GM23338 (cell line): ENCODE data around the gene MAPKAPK2. TPM values are rescaled to one million over a fixed set of nuclear protein-coding genes. Genes with fewer than 3 reads are reported as not detected.

ENCODE experiments used
- ATAC-seq: fragments of 200-7000 bp; cut with Tn5 transposase; 3 replicates; pipeline ENCODE4 v1.9.1; 2020
- DNase-seq: peaks from one replicate; pipeline ENCODE4 v3.0.0-alpha.2; 2015; ENCODE audit warnings: low spot score
- H2AFZ ChIP-seq: fragments of 200-600 bp; sonication (generic); 2 replicates; pipeline ENCODE4 v1.8.0; 2016; ENCODE audit warnings: antibody characterized with exemption, mild to moderate bottlenecking, moderate library complexity
- H3F3A ChIP-seq: fragments of 200-600 bp; sonication (generic); replicated peaks from 2 replicates; pipeline ENCODE4 v1.8.0; 2017; ENCODE audit warnings: antibody characterized with exemption, mixed run types, low read depth
- H3K27ac ChIP-seq: fragments of 200-600 bp; sonication (generic); 2 replicates; pipeline ENCODE4 v1.6.1; 2016; ENCODE audit warnings: low read depth
- H3K27me3 ChIP-seq: fragments of 200-600 bp; sonication (generic); 2 replicates; pipeline ENCODE4 v1.8.0; 2016; ENCODE audit warnings: mild to moderate bottlenecking, mixed run types, moderate library complexity; ENCODE audit not compliant: insufficient read depth
- H3K36me3 ChIP-seq: fragments of 200-600 bp; sonication (generic); 2 replicates; pipeline ENCODE4 v1.8.0; 2016; ENCODE audit warnings: mild to moderate bottlenecking; ENCODE audit not compliant: insufficient read depth
- H3K4me1 ChIP-seq: fragments of 200-600 bp; sonication (generic); 2 replicates; pipeline ENCODE4 v1.8.0; 2016; ENCODE audit warnings: mild to moderate bottlenecking, moderate library complexity; ENCODE audit not compliant: insufficient read depth
- H3K4me2 ChIP-seq: fragments of 200-600 bp; sonication (generic); 2 replicates; pipeline ENCODE4 v1.7.1; 2017; ENCODE audit warnings: mixed run types
- H3K4me3 ChIP-seq: fragments of 200-600 bp; sonication (generic); 2 replicates; pipeline ENCODE4 v1.6.1; 2016; ENCODE audit warnings: mixed run types
- H3K79me2 ChIP-seq: fragments of 200-600 bp; sonication (generic); replicated peaks from 2 replicates; pipeline ENCODE4 v1.8.0; 2017; ENCODE audit warnings: mild to moderate bottlenecking; ENCODE audit not compliant: insufficient read depth
- H3K9me2 ChIP-seq: fragments of 200-600 bp; sonication (generic); 2 replicates; pipeline ENCODE4 v1.8.0; 2017; ENCODE audit not compliant: insufficient read depth
- H4K20me1 ChIP-seq: fragments of 200-600 bp; sonication (generic); replicated peaks from 2 replicates; pipeline ENCODE4 v1.8.0; 2017; ENCODE audit warnings: mild to moderate bottlenecking; ENCODE audit not compliant: insufficient read depth
- H3K27ac Mint-ChIP-seq: 2 replicates; pipeline ENCODE4 v1.8.0; 2020; ENCODE audit warnings: inconsistent platforms, mild to moderate bottlenecking, moderate library complexity, mixed read lengths
- H3K27me3 Mint-ChIP-seq: 3 replicates; pipeline ENCODE4 v1.8.0; 2022; ENCODE audit warnings: low read depth, mild to moderate bottlenecking, moderate library complexity, mixed read lengths, inconsistent platforms; ENCODE audit not compliant: insufficient read depth, poor library complexity
- H3K36me3 Mint-ChIP-seq: 3 replicates; pipeline ENCODE4 v1.8.0; 2021; ENCODE audit warnings: low read depth, mild to moderate bottlenecking, inconsistent platforms, moderate library complexity, mixed read lengths
- H3K4me1 Mint-ChIP-seq: 3 replicates; pipeline ENCODE4 v1.8.0; 2020; ENCODE audit warnings: mild to moderate bottlenecking, inconsistent platforms, mixed read lengths
- H3K4me3 Mint-ChIP-seq: 3 replicates; pipeline ENCODE4 v1.8.0; 2021; ENCODE audit warnings: moderate library complexity, mild to moderate bottlenecking, inconsistent platforms, mixed read lengths
- H3K9me3 Mint-ChIP-seq: 3 replicates; pipeline ENCODE4 v1.8.0; 2020; ENCODE audit warnings: moderate library complexity, mild to moderate bottlenecking, inconsistent platforms, mixed read lengths
- ETS1 ChIP-seq: IDR thresholded peaks from 2 replicates; pipeline ENCODE4 v1.6.1; 2016; ENCODE audit warnings: antibody characterized with exemption
- EZH2phosphoT487 ChIP-seq: fragments of 200-600 bp; sonication (generic); IDR thresholded peaks from one replicate; pipeline ENCODE4 v1.8.1; 2018; ENCODE audit warnings: antibody characterized with exemption; ENCODE audit not compliant: unreplicated experiment
- NANOG ChIP-seq: IDR thresholded peaks from 2 replicates; pipeline ENCODE4 v1.6.1; 2016; ENCODE audit warnings: antibody characterized with exemption, borderline replicate concordance
- POLR2AphosphoS5 ChIP-seq: IDR thresholded peaks from 2 replicates; pipeline ENCODE4 v1.6.1; 2016; ENCODE audit warnings: antibody characterized with exemption, low read depth
- STAT1 ChIP-seq: IDR thresholded peaks from one replicate; pipeline ENCODE4 v1.6.1; 2016; ENCODE audit warnings: antibody characterized with exemption; ENCODE audit not compliant: unreplicated experiment
- ZNF114 ChIP-seq: fragments of 250-450 bp; sonication (Bioruptor Pico); IDR thresholded peaks from 2 replicates; pipeline ENCODE4 v1.5.0; 2020; ENCODE audit warnings: mild to moderate bottlenecking, moderate library complexity
- ZNF331 ChIP-seq: fragments of 250-450 bp; sonication (Bioruptor Pico); IDR thresholded peaks from 2 replicates; pipeline ENCODE4 v1.5.0; 2020; ENCODE audit warnings: low read depth, mild to moderate bottlenecking, moderate library complexity
- polyA plus RNA-seq: library from polyadenylated mRNA; unstranded; fragments of >200 nt; fragmentation: Nextera tagmentation; extraction: Ambion mirVana; gene quantifications from 2 replicates; pipeline ENCODE4 v1.2.1, GENCODE V29; 2016
- total RNA-seq: library from RNA; depleted of rRNA; stranded (reverse); fragments of >200 nt; shearing (Covaris generic); gene quantifications from 2 replicates; pipeline ENCODE4 v1.2.3, GENCODE V29; 2014
- TF ChIP-seq, protein P1 (sequence below): IDR thresholded peaks from one replicate; pipeline ENCODE4 v1.6.1; 2018; ENCODE audit warnings: antibody characterized with exemption; ENCODE audit not compliant: unreplicated experiment

The MAPKAPK2 gene
- total and polyA plus RNA-seq, 2 experiments from 2014 or later = 10.1 to 30.4 TPM

GRCh38 chr1:206705191-206705590 is 20.5 kb downstream of the MAPKAPK2 start:
- H3K36me3 Mint-ChIP-seq = no peaks in the 10 kb centered on the region
- peaks cover 84% of the 10 kb centered on the region for H3K4me1 Mint-ChIP-seq
- ATAC-seq = peak; percentile 13
- H3K27ac Mint-ChIP-seq = peak overlapping the region; percentile 68
- Histone ChIP-seq H3K79me2 (peaks cover 88% of the 10 kb centered on the region), H3K27me3 (no peaks in the 10 kb centered on the region), H3K4me1 (peaks cover 64% of the 10 kb centered on the region), H4K20me1 (peaks cover 55% of the 10 kb centered on the region), H3K27ac (peak overlapping the region; percentile 63; the same call in 1 of the 2 replicates), H3F3A (0 out of 2 replicates have a peak, but pooled peaks cover 4% of the 10 kb centered on the region), H3K4me3 (peak overlapping the region; percentile 28; the same call in 1 of the 2 replicates), H3K9me2 (no peaks in the 10 kb centered on the region), H3K4me2 (peak overlapping the region; percentile 70), H2AFZ (no peak overlapping the region), H3K36me3 (no peaks in the 10 kb centered on the region)
- peak; percentile 30 for DNase-seq
- H3K9me3 Mint-ChIP-seq = no peaks in the 10 kb centered on the region
- H3K27me3 Mint-ChIP-seq = peaks cover 1% of the 10 kb centered on the region
- no peak for TF ChIP-seq EZH2phosphoT487
- TF ChIP-seq NANOG = no peak
- no peak for TF ChIP-seq ZNF114 (CRISPR knock-in tag)
- no peak for TF ChIP-seq ETS1
- peak overlapping the region; percentile 44 for H3K4me3 Mint-ChIP-seq

DNA sequence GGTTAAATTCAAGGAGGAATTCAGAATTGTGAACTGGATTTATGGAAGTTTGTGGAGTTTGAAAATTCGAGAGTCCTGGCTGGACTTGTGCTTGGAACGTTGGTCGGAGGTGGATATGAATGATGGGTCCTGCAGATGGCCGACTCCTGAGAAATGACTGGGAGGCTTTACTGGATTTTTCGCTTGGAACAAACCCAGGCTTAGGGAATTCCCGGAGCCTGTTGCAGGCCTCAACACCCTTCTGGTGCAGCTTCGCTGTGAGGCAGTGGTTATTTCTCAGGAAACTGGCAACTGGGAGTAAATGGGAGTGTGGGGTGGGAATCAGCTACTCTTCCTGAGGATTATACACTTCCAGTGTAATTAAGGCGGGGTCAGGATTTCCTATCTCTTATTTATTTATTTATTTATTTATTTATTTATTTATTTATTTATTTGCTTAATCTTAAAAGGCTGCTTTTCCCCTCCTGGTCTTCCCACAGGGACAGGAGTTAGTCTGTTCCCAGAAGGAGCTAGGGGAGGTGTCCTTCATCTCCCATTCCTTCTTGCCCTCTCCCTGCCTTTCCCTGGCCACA is 21.1 kb downstream of the MAPKAPK2 start:
- Histone ChIP-seq H3K4me2 (peak overlapping the region; percentile 70), H3K36me3 (no peaks in the 10 kb centered on the region), H3K9me2 (no peaks in the 10 kb centered on the region), H3K4me1 (peaks cover 64% of the 10 kb centered on the region), H3K27me3 (no peaks in the 10 kb centered on the region), H4K20me1 (peaks cover 50% of the 10 kb centered on the region), H2AFZ (no peak overlapping the region), H3K79me2 (peaks cover 88% of the 10 kb centered on the region), H3K4me3 (peak overlapping the region; percentile 28; the same call in 1 of the 2 replicates), H3K27ac (peak overlapping the region; percentile 63; the same call in 1 of the 2 replicates), H3F3A (0 out of 2 replicates have a peak, but pooled peaks cover 4% of the 10 kb centered on the region)
- Mint-ChIP-seq H3K27me3 (peaks cover 1% of the 10 kb centered on the region), H3K4me1 (peaks cover 81% of the 10 kb centered on the region), H3K36me3 (no peaks in the 10 kb centered on the region), H3K27ac (peak overlapping the region; percentile 68; the same call in 1 of the 2 replicates), H3K9me3 (no peaks in the 10 kb centered on the region), H3K4me3 (peak overlapping the region; percentile 44)
- ATAC-seq = no peak
- TF ChIP-seq EZH2phosphoT487 (no peak), STAT1 (no peak), ZNF331 (CRISPR knock-in tag) (no peak), NANOG (no peak), POLR2AphosphoS5 (no peak), ZNF114 (CRISPR knock-in tag) (no peak)
- TF ChIP-seq, protein P1, sequence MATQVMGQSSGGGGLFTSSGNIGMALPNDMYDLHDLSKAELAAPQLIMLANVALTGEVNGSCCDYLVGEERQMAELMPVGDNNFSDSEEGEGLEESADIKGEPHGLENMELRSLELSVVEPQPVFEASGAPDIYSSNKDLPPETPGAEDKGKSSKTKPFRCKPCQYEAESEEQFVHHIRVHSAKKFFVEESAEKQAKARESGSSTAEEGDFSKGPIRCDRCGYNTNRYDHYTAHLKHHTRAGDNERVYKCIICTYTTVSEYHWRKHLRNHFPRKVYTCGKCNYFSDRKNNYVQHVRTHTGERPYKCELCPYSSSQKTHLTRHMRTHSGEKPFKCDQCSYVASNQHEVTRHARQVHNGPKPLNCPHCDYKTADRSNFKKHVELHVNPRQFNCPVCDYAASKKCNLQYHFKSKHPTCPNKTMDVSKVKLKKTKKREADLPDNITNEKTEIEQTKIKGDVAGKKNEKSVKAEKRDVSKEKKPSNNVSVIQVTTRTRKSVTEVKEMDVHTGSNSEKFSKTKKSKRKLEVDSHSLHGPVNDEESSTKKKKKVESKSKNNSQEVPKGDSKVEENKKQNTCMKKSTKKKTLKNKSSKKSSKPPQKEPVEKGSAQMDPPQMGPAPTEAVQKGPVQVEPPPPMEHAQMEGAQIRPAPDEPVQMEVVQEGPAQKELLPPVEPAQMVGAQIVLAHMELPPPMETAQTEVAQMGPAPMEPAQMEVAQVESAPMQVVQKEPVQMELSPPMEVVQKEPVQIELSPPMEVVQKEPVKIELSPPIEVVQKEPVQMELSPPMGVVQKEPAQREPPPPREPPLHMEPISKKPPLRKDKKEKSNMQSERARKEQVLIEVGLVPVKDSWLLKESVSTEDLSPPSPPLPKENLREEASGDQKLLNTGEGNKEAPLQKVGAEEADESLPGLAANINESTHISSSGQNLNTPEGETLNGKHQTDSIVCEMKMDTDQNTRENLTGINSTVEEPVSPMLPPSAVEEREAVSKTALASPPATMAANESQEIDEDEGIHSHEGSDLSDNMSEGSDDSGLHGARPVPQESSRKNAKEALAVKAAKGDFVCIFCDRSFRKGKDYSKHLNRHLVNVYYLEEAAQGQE = no peak
- no peak for DNase-seq
